Activated T-cell treated with anti-CD3 and anti-CD28 coated beads, Interleukin-2, amount 50 U/mL, for 72 hours (primary cell): ENCODE measurements around the gene GARNL3. TPM values are rescaled to one million over a fixed set of nuclear protein-coding genes. Genes with fewer than 3 reads are reported as not detected.

Experiments
- ATAC-seq, 2 donors: fragments of 150-1000 bp; cut with Tn5 transposase; replicated peaks in 1 of 2; 2 replicates each; pipeline ENCODE4 v1.10.0; 2021; ENCODE audit warnings: moderate library complexity in 2 of 2, mild to moderate bottlenecking in 1 of 2
- DNase-seq, 2 donors: peaks; one replicate each; pipeline ENCODE4 v3.0.0; 2021 to 2022; ENCODE audit warnings: mixed read lengths in 1 of 2
- H3K27ac Mint-ChIP-seq: one replicate; pipeline ENCODE4 v1.8.0; 2022; ENCODE audit warnings: mild to moderate bottlenecking, moderate library complexity, mixed read lengths
- H3K27me3 Mint-ChIP-seq: one replicate; pipeline ENCODE4 v1.8.0; 2022; ENCODE audit warnings: low read depth, mixed read lengths
- H3K36me3 Mint-ChIP-seq, 2 donors: one replicate each; pipeline ENCODE4 v1.8.0; 2022; ENCODE audit warnings: mixed read lengths in 2 of 2, mild to moderate bottlenecking in 1 of 2; ENCODE audit not compliant: insufficient read depth in 2 of 2
- H3K4me1 Mint-ChIP-seq: one replicate; pipeline ENCODE4 v1.8.0; 2022; ENCODE audit warnings: low read depth, mixed read lengths
- H3K4me3 Mint-ChIP-seq, 2 donors: one replicate each; pipeline ENCODE4 v1.8.0; 2022; ENCODE audit warnings: mild to moderate bottlenecking in 2 of 2, mixed read lengths in 2 of 2, moderate library complexity in 2 of 2
- H3K9me3 Mint-ChIP-seq, 2 donors: one replicate each; pipeline ENCODE4 v1.8.0; 2022; ENCODE audit warnings: mixed read lengths in 2 of 2
- total RNA-seq, 2 donors: library from RNA; stranded (reverse); gene quantifications; one replicate each; pipeline ENCODE4 v1.2.3, GENCODE V29; 2022

The GARNL3 gene
- total RNA-seq, 2 donors from 2014 or later: 2.2 to 4.7 TPM

DNA sequence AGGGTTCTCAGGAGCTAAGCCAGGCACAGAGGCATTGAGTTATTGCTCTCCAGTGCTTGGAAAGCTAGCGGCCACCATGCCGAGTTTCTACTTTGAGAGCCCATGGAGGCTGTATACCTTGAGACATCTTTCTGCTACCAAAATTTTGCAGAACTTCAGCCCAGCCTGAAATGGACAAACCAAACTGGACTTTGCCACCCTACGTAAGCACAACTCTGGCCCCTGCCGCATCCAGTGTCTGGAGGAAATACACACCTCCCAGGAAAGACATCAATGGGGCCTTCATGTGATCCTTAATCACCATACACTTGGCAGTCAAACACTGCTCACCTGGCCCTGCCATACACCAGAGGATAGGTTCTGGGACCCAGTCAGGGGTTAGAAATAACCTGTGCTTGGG, 27.8 kb downstream of the GARNL3 start:
- Mint-ChIP-seq H3K4me1 (no peaks in the 10 kb centered on the region), H3K36me3 (no peaks in the 10 kb centered on the region), H3K27me3 (peaks cover 15% of the 10 kb centered on the region), H3K9me3 (no peaks in the 10 kb centered on the region), H3K4me3 (no peak overlapping the region), H3K27ac (no peak overlapping the region)
- ATAC-seq (no peak), DNase-seq (no peak)

DNA sequence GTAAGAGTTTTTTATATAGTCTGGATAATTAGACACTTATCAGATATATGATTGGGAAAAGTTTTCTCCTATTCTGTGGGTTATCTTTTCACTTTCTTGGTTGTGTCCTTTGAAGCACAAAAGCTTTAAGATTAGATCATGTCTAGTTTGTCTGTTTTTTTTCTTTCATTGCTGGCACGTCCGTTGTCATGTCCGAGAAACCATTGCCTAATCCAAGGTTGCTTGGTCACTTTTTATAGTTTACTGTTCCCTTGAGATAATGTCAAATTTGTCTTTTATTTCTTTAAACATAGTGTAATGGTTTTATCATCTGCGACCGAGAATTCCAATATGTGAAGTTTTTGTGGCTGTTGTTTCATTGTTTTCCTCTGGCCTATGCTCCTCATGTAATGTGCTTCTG, 28.8 kb downstream of the GARNL3 start:
- Mint-ChIP-seq H3K27ac (no peak overlapping the region), H3K4me3 (no peak overlapping the region), H3K9me3 (no peaks in the 10 kb centered on the region), H3K27me3 (peaks cover 7% of the 10 kb centered on the region), H3K4me1 (no peaks in the 10 kb centered on the region), H3K36me3 (no peaks in the 10 kb centered on the region)
- no peak for ATAC-seq
- no peak for DNase-seq

DNA sequence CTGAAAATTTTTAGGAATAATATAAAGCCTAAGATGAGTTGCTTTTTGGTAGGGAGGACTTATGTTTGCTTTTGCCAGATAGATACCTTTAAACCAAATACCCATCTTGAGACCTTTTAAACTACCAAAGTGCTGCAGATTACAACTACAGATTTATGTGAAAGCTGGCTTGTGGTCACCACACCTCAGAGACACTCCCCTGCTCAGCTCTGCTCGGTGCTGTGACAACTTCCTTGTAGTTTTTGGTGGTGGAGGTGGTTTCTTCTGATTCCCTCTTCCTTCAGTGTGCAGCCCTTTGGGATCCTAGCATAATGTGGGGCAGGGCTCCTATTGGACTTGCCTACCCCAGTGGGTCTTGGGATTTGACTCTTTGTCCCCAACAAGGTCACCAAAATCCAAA, 29.2 kb downstream of the GARNL3 start:
- Mint-ChIP-seq H3K27ac (no peak overlapping the region), H3K36me3 (no peaks in the 10 kb centered on the region), H3K4me3 (no peak overlapping the region), H3K9me3 (no peaks in the 10 kb centered on the region), H3K4me1 (no peaks in the 10 kb centered on the region), H3K27me3 (peaks cover 6% of the 10 kb centered on the region)
- ATAC-seq: no peak
- DNase-seq: no peak

DNA sequence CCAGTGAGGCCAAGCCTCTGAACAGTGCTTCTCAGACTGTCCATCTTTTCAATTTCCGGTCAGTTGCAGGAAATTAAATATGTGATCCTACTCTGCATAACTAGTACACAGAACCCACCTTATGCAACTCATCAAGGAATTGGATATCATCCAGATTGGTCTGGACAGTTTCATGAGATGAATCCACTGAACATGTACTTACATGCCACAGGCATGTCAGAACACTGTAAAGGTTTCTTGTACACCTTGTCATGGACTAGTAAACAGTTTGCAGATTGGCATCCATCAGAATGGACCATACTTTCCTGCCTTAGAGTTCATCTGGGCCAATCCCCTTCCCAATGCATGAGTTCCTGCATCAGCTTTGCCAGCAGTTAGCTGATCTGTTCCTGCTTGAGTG, 30.4 kb downstream of the GARNL3 start:
- no peak overlapping the region for H3K4me3 Mint-ChIP-seq
- no peaks in the 10 kb centered on the region for H3K4me1 Mint-ChIP-seq
- no peaks in the 10 kb centered on the region for H3K9me3 Mint-ChIP-seq
- peaks cover 5% of the 10 kb centered on the region for H3K27me3 Mint-ChIP-seq
- ATAC-seq: no peak
- DNase-seq: no peak
- H3K27ac Mint-ChIP-seq: no peak overlapping the region
- H3K36me3 Mint-ChIP-seq: no peaks in the 10 kb centered on the region

DNA sequence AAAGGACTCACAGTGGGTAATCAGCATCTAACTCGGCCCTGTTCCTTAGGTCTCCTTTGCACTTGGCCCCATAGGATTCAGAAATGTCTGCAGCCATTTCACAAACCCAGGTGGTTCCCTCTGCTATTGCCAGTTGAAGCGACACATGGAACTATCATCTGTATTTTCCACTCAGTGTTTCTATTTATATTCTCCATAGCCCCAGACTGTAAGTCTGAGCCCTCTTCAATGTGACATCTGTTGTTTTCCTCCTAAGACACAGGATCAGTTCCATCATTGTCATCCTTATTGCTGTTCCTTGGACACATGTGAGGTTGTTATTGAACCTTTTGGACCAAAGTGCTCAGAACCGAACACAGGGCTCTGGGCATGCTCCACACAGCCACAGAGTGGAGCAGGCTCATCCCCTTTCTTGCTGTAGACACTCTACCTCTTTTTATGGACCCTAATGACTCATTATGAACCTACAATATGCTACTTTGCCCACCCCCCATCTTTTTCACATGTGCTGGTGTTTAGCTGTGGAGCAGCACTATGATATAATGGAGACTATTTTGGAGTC, 36.4 kb downstream of the GARNL3 start:
- ATAC-seq: no peak
- H3K9me3 Mint-ChIP-seq: no peaks in the 10 kb centered on the region
- no peak overlapping the region for H3K4me3 Mint-ChIP-seq

DNA sequence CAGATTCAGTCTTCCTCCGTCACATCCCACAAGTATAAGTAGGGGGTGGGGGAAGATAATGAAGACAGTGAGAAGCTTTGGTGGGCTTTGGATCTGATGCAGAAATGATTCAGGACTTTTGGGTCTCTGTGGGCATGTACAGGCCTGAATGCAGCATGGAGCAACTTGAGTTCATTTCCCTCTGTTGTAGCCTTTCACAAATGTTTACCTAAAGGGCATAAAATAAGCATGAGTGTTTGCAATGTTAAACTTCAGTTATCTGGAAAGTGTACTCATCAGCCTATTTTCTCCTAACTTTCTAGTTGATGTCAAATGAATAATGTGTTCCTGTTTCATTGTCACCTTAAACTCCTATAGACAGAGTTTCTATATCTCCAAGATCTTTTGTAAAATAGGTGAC, 39.3 kb downstream of the GARNL3 start:
- no peak for ATAC-seq
- H3K36me3 Mint-ChIP-seq: no peaks in the 10 kb centered on the region
- no peaks in the 10 kb centered on the region for H3K9me3 Mint-ChIP-seq
- DNase-seq: no peak
- H3K27ac Mint-ChIP-seq: no peak overlapping the region
- H3K4me3 Mint-ChIP-seq: no peak overlapping the region
- no peaks in the 10 kb centered on the region for H3K4me1 Mint-ChIP-seq
- no peaks in the 10 kb centered on the region for H3K27me3 Mint-ChIP-seq

More for the DNA sequence above, 36.4 kb downstream of the GARNL3 start:
- Mint-ChIP-seq H3K27ac (no peak overlapping the region), H3K36me3 (no peaks in the 10 kb centered on the region), H3K4me1 (no peaks in the 10 kb centered on the region), H3K27me3 (no peaks in the 10 kb centered on the region)
- no peak for DNase-seq

DNA sequence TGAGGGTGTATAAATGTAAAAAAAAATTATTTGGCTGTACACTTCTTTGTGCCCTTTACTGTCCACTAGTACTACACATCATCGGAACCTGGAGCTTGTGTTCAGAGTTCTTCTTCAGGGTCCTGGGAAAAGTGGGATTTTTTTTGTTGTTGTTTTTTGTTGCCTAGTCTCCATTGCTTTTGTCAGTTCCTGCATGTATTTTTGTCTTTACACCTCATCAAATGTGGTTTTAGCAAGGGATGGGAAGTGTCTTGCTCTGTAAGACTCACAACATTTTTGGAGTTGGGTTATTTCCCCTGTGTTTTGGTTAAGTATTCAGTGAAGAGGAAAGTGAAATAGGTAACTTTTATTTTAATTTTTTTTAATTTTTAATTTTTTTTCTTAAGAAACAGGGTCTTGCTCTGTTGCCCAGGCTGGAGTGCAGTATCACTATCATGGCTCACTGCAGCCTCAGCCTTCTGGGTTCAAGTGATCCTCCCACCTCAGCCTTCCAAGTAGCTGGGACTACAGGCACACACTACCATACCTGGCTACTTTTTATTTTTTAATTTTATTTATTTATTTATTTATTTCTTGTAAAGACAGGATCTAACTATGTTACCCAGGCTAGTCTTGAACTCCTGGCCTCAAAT, 40.7 kb downstream of the GARNL3 start:
- Mint-ChIP-seq H3K27ac (no peak overlapping the region), H3K36me3 (no peaks in the 10 kb centered on the region), H3K4me3 (no peak overlapping the region), H3K27me3 (peaks cover 14% of the 10 kb centered on the region), H3K9me3 (no peaks in the 10 kb centered on the region), H3K4me1 (no peaks in the 10 kb centered on the region)
- DNase-seq (no peak), ATAC-seq (no peak)

DNA sequence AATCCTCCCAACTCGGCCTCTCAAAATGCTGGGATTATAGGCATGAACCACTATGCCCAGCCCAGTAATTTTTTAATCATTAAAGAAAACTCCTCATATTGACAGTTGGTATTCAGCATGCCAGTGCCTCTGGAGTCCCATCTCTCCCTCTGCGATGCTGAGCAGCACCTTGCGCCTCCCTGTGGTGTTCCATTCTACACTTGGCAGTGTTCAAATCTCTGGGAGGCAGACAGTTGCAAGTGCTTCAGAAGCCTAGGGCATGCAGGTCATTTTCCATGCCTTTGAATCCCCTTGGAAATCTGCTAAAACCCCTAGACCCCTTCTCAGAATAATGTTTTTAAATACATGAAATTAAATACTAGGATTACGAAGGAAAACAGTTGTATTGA, 41.3 kb downstream of the GARNL3 start:
- no peak for ATAC-seq
- H3K4me1 Mint-ChIP-seq: no peaks in the 10 kb centered on the region
- no peaks in the 10 kb centered on the region for H3K9me3 Mint-ChIP-seq
- no peak for DNase-seq
- H3K27me3 Mint-ChIP-seq: peaks cover 14% of the 10 kb centered on the region
- H3K4me3 Mint-ChIP-seq: no peak overlapping the region
- H3K36me3 Mint-ChIP-seq: no peaks in the 10 kb centered on the region
- H3K27ac Mint-ChIP-seq: no peak overlapping the region

DNA sequence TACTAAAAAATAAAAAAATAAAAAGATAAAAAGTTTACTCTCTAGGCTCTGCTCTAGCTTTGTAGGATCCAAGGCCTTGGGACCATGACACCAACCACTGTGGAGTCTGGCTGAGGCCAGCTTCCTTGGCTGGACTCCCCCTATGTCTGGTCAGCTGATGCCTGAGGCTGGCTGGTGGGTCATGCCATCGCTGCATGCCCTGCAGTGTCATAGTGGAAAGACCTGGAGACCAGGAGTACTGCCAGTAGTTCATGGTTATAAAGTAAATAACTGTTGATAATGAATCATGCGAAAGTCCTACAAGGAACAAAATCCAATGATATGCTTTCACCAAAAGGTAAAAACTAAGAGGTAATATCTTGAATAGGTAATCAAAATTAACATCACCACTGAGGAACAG, 43.2 kb downstream of the GARNL3 start:
- no peaks in the 10 kb centered on the region for H3K9me3 Mint-ChIP-seq
- H3K4me3 Mint-ChIP-seq: no peak overlapping the region
- H3K27me3 Mint-ChIP-seq: peaks cover 22% of the 10 kb centered on the region
- no peak overlapping the region for H3K27ac Mint-ChIP-seq
- no peaks in the 10 kb centered on the region for H3K36me3 Mint-ChIP-seq
- DNase-seq: no peak
- H3K4me1 Mint-ChIP-seq: no peaks in the 10 kb centered on the region
- ATAC-seq: no peak

DNA sequence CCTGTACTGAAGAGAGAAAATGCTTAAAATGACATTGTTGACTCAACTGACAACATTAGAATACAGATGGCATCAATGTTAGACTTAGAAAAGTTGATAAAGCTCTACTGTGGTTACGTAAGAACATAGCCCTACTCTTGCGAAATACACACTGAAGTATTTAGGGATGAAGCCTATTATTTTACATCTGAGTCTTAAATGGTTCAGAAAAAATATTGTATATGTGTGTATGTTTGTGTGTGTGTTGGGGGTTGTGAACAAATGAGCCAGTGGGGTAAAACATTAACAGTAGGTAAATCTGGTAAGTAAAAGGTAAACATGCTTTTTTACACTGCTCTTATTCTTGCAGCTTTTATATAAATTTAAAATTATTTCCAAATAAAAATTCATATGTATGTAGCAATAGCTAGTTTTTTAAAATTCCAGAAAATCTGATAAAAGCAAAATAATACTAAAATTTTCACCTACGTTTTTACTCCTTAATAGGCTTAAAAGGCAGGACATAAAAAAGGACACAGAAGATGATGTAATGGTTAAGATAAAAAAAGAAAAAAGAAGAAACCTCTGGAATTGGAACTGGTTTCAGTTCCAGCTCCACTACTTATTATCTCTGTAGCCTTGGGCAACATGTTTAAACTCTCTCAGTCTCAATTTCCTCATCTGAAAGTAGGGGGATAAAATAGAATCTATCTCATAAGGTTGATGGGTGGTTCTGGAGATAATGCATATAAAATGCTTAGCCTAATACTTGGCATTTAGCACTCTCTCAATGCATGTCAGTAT, 44.3 kb downstream of the GARNL3 start:
- Mint-ChIP-seq H3K4me1 (no peaks in the 10 kb centered on the region), H3K9me3 (no peaks in the 10 kb centered on the region), H3K27ac (no peak overlapping the region), H3K36me3 (no peaks in the 10 kb centered on the region), H3K4me3 (no peak overlapping the region), H3K27me3 (peaks cover 25% of the 10 kb centered on the region)
- ATAC-seq (no peak), DNase-seq (no peak)

DNA sequence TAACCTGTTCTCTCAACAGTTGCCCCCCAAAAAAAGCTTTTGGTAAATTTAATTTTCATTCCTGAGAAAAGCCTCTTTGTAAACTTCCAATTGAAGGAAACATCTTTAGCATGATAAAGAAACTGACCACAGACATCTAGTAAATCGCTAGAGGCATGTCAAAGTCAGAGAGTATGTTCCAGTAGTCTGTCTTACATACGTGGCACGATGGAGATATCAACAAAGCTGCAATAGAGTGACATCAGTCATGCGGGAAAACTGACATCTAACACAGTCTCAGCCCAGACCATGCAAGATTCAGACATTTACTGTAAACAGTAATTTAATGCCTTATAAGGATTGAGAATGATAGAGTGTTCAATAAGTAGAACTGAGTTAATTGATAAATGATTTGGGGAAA, 45.1 kb downstream of the GARNL3 start:
- Mint-ChIP-seq H3K27me3 (peaks cover 25% of the 10 kb centered on the region), H3K27ac (no peak overlapping the region), H3K4me1 (no peaks in the 10 kb centered on the region), H3K4me3 (no peak overlapping the region), H3K9me3 (no peaks in the 10 kb centered on the region), H3K36me3 (no peaks in the 10 kb centered on the region)
- ATAC-seq: no peak
- no peak for DNase-seq

DNA sequence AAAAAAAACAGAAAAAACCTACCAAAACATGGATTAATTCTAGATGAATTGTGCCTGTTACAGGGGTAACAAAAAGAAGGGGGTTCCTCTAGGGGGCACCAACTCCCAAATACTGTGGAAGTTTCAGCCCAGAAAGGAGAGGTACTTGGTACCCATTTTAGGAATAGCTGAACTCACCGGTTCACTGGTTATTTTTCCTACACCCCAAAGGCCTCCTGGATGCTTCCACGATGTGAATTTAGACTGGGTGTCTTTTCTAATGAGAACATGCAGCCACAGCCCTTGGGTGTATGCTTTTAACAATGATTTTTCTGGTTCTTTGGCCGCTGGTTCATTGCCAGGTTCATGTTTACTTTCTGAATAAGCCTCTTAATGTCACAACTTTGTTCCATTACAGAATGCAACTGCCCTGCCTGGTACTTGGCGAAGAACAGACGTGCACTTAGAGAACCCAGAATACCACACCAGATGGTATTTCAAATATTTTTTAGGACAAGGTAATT, 46.7 kb downstream of the GARNL3 start:
- H3K4me1 Mint-ChIP-seq: no peaks in the 10 kb centered on the region
- DNase-seq (peak; percentile 50 to 51), ATAC-seq (peak in 1 of 2 donors; percentile 50)
- no peak overlapping the region for H3K4me3 Mint-ChIP-seq
- peaks cover 35% of the 10 kb centered on the region for H3K27me3 Mint-ChIP-seq
- no peak overlapping the region for H3K27ac Mint-ChIP-seq
- H3K36me3 Mint-ChIP-seq: peaks cover 0 to 2% of the 10 kb centered on the region in 2 donors
- H3K9me3 Mint-ChIP-seq: no peaks in the 10 kb centered on the region

DNA sequence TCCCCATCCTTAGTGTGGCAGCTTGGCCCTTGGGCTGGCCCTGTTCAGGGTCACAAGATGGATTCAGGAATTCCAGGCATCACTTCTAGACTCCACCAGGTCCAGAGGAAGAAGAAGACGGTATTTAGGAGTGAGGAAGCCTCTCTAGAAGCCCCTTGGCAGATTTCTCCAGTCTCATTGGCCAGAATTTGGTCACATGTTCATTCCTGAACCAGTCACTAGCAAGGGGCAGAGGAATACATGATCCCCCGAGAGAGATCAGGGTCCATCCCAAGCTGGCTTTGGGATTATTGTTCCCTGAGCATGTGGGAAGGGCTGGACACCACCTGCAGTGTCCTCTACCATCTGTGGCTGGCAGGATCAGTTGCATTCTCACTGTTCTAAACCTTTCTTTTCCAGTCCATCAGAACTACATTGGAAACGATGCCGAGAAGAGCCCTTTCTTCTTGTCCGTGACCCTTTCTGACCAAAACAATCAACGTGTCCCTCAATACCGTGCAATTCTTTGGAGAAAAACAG, 48.5 kb downstream of the GARNL3 start:
- Mint-ChIP-seq H3K27me3 (peaks cover 46% of the 10 kb centered on the region), H3K9me3 (no peaks in the 10 kb centered on the region), H3K4me3 (no peak overlapping the region), H3K4me1 (peaks cover 15% of the 10 kb centered on the region), H3K36me3 (peaks cover 0 to 2% of the 10 kb centered on the region in 2 donors), H3K27ac (no peak overlapping the region)
- ATAC-seq (no peak), DNase-seq (no peak)
